GM10248 (cell line): ENCODE data around the gene RPL36A.

Experiments
- CTCF ChIA-PET: fragments of 300-600 bp; sonication (Branson Sonifier 250); formaldehyde crosslinking; extraction: SDS; loops from one replicate; lab custom pipeline; 2021; ENCODE audit warnings: antibody characterized with exemption; lab: Yijun Ruan, JAX
- POLR2A ChIA-PET: fragments of 350-650 bp; sonication (Branson Sonifier 250); formaldehyde crosslinking; extraction: SDS; loops from one replicate; lab custom pipeline; 2020; ENCODE audit warnings: antibody characterized with exemption; lab: Yijun Ruan, JAX
- DNase-seq: peaks from one replicate; pipeline ENCODE4 v3.0.0; 2012; ENCODE audit errors: extremely low spot score
- CTCF ChIP-seq: IDR thresholded peaks from 2 replicates; pipeline ENCODE4 v1.5.1; 2012; ENCODE audit warnings: mild to moderate bottlenecking, low read depth; ENCODE audit errors: extremely low read depth, missing control alignments, control extremely low read depth

Gene RPL36A

GRCh38 chrX:101385795-101386541 is 4.8 kb upstream of the RPL36A start, which contains the start of gene BTK:
Gene BTK, minus strand, starts transcription at chrX:101386191. Its CDS starts 10,907 bp downstream, at chrX:101375284.
- peak; percentile 71 for DNase-seq
- POLR2A ChIA-PET = interaction anchor here (0.6 kb wide), 1 partner anchor 17 kb away, joined by 8 read pairs; no protein-coding TSS in a partner anchor
- TF ChIP-seq CTCF = no peak
- CTCF ChIA-PET = interaction anchor here (1.0 to 1.6 kb wide), 4 partner anchors 8 to 37 kb away, joined by 3 to 4 read pairs (median 4); partner anchors contain the start of gene TIMM8A

GRCh38 chrX:101386542-101386885 is 4.3 kb upstream of the RPL36A start:
- ChIA-PET POLR2A (no interaction called here), CTCF (interaction anchor here (1.5 kb wide), 1 partner anchor 12 kb away, joined by 4 read pairs; no protein-coding TSS in a partner anchor)
- no peak for DNase-seq
- no peak for TF ChIP-seq CTCF

GRCh38 chrX:101388604-101389003 is 2.2 kb upstream of the RPL36A start:
- no peak for TF ChIP-seq CTCF
- ChIA-PET POLR2A (no interaction called here), CTCF (no interaction called here)
- DNase-seq = no peak

GRCh38 chrX:101391831-101392230 is 1.0 kb downstream of the RPL36A start:
- TF ChIP-seq CTCF = no peak
- CTCF ChIA-PET = interaction anchor here (1.1 to 1.7 kb wide), 3 partner anchors 10 to 42 kb away, joined by 3 to 6 read pairs (median 3); no protein-coding TSS in a partner anchor
- POLR2A ChIA-PET = no interaction called here
- no peak for DNase-seq

GRCh38 chrX:101393530-101394305 is 2.9 kb downstream of the RPL36A start:
- POLR2A ChIA-PET = interaction anchor here (0.8 kb wide), 1 partner anchor 10 kb away, joined by 4 read pairs; no protein-coding TSS in a partner anchor
- no peak for DNase-seq
- CTCF ChIA-PET = no interaction called here
- no peak for TF ChIP-seq CTCF

GRCh38 chrX:101394372-101394771 is 3.6 kb downstream of the RPL36A start:
- DNase-seq = no peak
- POLR2A ChIA-PET = interaction anchor here (0.8 kb wide), 1 partner anchor 11 kb away, joined by 4 read pairs; no protein-coding TSS in a partner anchor
- TF ChIP-seq CTCF = no peak
- CTCF ChIA-PET = no interaction called here
